Measurements from ENCODE around the gene PAPOLA. TPM values are rescaled to one million over a fixed set of nuclear protein-coding genes. Genes with fewer than 3 reads are reported as not detected.

PAPOLA gene
- total and polyA plus RNA-seq, 2 donors (not counting 1 experiment from before 2014, with no cell fraction given): 104 to 324 TPM

DNA sequence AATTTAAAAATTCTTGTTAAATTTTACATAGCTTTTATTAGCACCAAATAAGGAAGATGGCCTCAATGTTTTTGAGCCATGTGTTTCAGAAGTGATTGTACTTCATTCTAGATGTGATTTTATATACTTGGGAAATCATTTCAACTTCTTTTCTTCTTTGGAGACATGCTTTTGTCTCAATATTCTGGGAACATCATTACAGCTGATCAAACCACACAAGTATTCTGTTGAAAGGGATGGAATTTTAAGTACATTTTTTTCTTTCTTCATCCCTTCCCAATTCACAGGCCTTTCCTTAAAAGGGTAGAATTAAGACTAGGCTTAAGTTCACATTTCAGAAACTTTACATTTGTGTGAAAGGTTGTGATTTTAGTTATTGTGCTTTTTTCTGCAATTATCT lies 66.4 kb downstream of the PAPOLA start:
- Mint-ChIP-seq H3K27me3 (no peaks in the 10 kb centered on the region), H3K4me3 (no peak overlapping the region), H3K9me3 (ENCODE audit: insufficient read depth) (no peaks in the 10 kb centered on the region), H3K4me1 (peaks cover 3% of the 10 kb centered on the region), H3K27ac (no peak overlapping the region)
- Histone ChIP-seq H3K9me3 (ENCODE audit: control extremely low read depth in 1 of 3, control insufficient read depth in 2 of 3, insufficient read depth in 1 of 3, low read length in 2 of 3) (no peaks in the 10 kb centered on the region), H3K4me2 (replicated peaks; ENCODE audit: low read depth, low read length, poor library complexity, severe bottlenecking) (no peak overlapping the region), H3K9ac (ENCODE audit: low read length) (no peak overlapping the region), H2AFZ (ENCODE audit: insufficient read depth, low read depth, low read length, poor library complexity, severe bottlenecking) (no peak overlapping the region), H3K79me2 (ENCODE audit: control insufficient read depth, insufficient read depth, low read length) (no peaks in the 10 kb centered on the region), H3K4me3 (ENCODE audit: control extremely low read depth in 1 of 5, extremely low read depth in 1 of 5, insufficient read depth in 1 of 5, low read depth in 2 of 5, low read length in 4 of 5) (no peak overlapping the region), H3K36me3 (replicated peaks in 1 of 2; ENCODE audit: control extremely low read depth in 1 of 2, control insufficient read depth in 1 of 2, extremely low read depth in 1 of 2, insufficient read depth in 2 of 2, low read length in 1 of 2) (peaks cover 11 to 38% of the 10 kb centered on the region in 2 experiments), H3K27me3 (replicated peaks in 1 of 4; ENCODE audit: control extremely low read depth in 1 of 4, control insufficient read depth in 3 of 4, insufficient read depth in 4 of 4, low read length in 3 of 4) (no peaks in the 10 kb centered on the region), H4K20me1 (ENCODE audit: control insufficient read depth, insufficient read depth, low read length, poor library complexity, severe bottlenecking) (peaks cover 6% of the 10 kb centered on the region), H3K4me1 (ENCODE audit: control insufficient read depth in 2 of 2, insufficient read depth in 2 of 2, low read length in 2 of 2) (no peaks in the 10 kb centered on the region), H3K27ac (ENCODE audit: low read length in 2 of 2) (no peak overlapping the region)
- no peak for TF ChIP-seq EZH2 (IDR thresholded peaks at IDR 0.05; ENCODE audit: borderline replicate concordance, insufficient read depth, low read depth, low read length, poor library complexity, severe bottlenecking)
- TF ChIP-seq, protein P1, sequence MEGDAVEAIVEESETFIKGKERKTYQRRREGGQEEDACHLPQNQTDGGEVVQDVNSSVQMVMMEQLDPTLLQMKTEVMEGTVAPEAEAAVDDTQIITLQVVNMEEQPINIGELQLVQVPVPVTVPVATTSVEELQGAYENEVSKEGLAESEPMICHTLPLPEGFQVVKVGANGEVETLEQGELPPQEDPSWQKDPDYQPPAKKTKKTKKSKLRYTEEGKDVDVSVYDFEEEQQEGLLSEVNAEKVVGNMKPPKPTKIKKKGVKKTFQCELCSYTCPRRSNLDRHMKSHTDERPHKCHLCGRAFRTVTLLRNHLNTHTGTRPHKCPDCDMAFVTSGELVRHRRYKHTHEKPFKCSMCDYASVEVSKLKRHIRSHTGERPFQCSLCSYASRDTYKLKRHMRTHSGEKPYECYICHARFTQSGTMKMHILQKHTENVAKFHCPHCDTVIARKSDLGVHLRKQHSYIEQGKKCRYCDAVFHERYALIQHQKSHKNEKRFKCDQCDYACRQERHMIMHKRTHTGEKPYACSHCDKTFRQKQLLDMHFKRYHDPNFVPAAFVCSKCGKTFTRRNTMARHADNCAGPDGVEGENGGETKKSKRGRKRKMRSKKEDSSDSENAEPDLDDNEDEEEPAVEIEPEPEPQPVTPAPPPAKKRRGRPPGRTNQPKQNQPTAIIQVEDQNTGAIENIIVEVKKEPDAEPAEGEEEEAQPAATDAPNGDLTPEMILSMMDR (IDR thresholded peaks at IDR 0.05): no peak
- POLR2A ChIA-PET: no interaction called here
- DNase-seq: no peak
- CTCF ChIA-PET: interaction anchor here (1.2 to 4.1 kb wide), 4 partner anchors 9 to 173 kb away, joined by 4 to 19 read pairs (median 5); no protein-coding TSS in a partner anchor
- intact Hi-C loops (cut with micrococcal nuclease): no loop called here
- no peak for ATAC-seq (ENCODE audit: low read depth)

DNA sequence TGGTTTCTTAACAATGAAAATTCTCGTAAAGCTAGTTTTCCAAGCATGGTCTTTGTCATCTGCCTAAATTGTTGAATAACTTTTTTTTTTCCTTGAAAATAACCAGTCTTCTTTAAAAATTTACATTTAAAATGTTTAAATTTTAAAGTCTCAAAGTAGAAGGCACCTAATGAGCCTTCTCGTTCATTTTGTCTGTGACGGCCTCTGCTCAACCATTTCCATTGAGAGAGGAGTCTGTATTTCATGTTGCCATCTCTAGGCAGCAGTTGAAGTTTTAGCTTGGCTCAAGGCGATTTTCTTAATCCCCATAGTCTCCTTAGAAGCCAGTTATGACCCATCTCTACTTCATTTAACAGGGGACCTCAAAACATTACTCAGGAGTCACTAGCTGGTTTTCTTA lies 69.1 kb downstream of the PAPOLA start:
- H3K79me2 ChIP-seq (ENCODE audit: control insufficient read depth, insufficient read depth, low read length): no peaks in the 10 kb centered on the region
- ATAC-seq (ENCODE audit: low read depth): no peak
- Mint-ChIP-seq H3K4me1 (peaks cover 11% of the 10 kb centered on the region), H3K27me3 (no peaks in the 10 kb centered on the region), H3K27ac (no peak overlapping the region), H3K4me3 (no peak overlapping the region), H3K9me3 (ENCODE audit: insufficient read depth) (no peaks in the 10 kb centered on the region)
- WGBS (ENCODE audit: insufficient coverage): no CpG with 5 or more reads among the region's 4 CpGs
- no peak overlapping the region for H2AFZ ChIP-seq (ENCODE audit: insufficient read depth, low read depth, low read length, poor library complexity, severe bottlenecking)
- intact Hi-C loops (cut with micrococcal nuclease): no loop called here
- peaks cover 4% of the 10 kb centered on the region in 2 donors for H3K4me1 ChIP-seq (ENCODE audit: control insufficient read depth in 2 of 2, insufficient read depth in 2 of 2, low read length in 2 of 2)
- TF ChIP-seq, protein P1 (IDR thresholded peaks at IDR 0.05): no peak
- TF ChIP-seq EZH2 (IDR thresholded peaks at IDR 0.05; ENCODE audit: borderline replicate concordance, insufficient read depth, low read depth, low read length, poor library complexity, severe bottlenecking): no peak
- no peak overlapping the region for H3K9ac ChIP-seq (ENCODE audit: low read length)
- no peaks in the 10 kb centered on the region for H3K27me3 ChIP-seq (replicated peaks in 1 of 4; ENCODE audit: control extremely low read depth in 1 of 4, control insufficient read depth in 3 of 4, insufficient read depth in 4 of 4, low read length in 3 of 4)
- no peak overlapping the region for H3K4me3 ChIP-seq (ENCODE audit: control extremely low read depth in 1 of 5, extremely low read depth in 1 of 5, insufficient read depth in 1 of 5, low read depth in 2 of 5, low read length in 4 of 5)
- H4K20me1 ChIP-seq (ENCODE audit: control insufficient read depth, insufficient read depth, low read length, poor library complexity, severe bottlenecking): peaks cover 6% of the 10 kb centered on the region
- no peak overlapping the region for H3K27ac ChIP-seq (ENCODE audit: low read length in 2 of 2)
- DNase-seq: no peak
- ChIA-PET CTCF (interaction anchor here (0.6 kb wide), 1 partner anchor 9 kb away, joined by 3 read pairs; no protein-coding TSS in a partner anchor), POLR2A (interaction anchor here (0.6 kb wide), 1 partner anchor 41 kb away, joined by 3 read pairs; no protein-coding TSS in a partner anchor)
- H3K4me2 ChIP-seq (replicated peaks; ENCODE audit: low read depth, low read length, poor library complexity, severe bottlenecking): no peak overlapping the region
- no peaks in the 10 kb centered on the region for H3K9me3 ChIP-seq (ENCODE audit: control extremely low read depth in 1 of 3, control insufficient read depth in 2 of 3, insufficient read depth in 1 of 3, low read length in 2 of 3)
- H3K36me3 ChIP-seq (replicated peaks in 1 of 2; ENCODE audit: control extremely low read depth in 1 of 2, control insufficient read depth in 1 of 2, extremely low read depth in 1 of 2, insufficient read depth in 2 of 2, low read length in 1 of 2): peaks cover 4 to 23% of the 10 kb centered on the region in 2 experiments
